Left colon (tissue), 2 donors: ENCODE results near the gene RIMS1. TPM values are rescaled to one million over a fixed set of nuclear protein-coding genes. Genes with fewer than 3 reads are reported as not detected.

Source experiments
- ATAC-seq: fragments of 200-7000 bp; cut with Tn5 transposase; one replicate; pipeline ENCODE4 v1.9.1; 2020; ENCODE audit warnings: mild to moderate bottlenecking, moderate library complexity
- DNase-seq, 2 donors: peaks; one replicate each; pipeline ENCODE4 v3.0.0-alpha.2; 2020
- intact Hi-C, 2 donors: fragments of 100-400 bp; cut with DNase I in 1 of 2; cut with micrococcal nuclease in 1 of 2; formaldehyde crosslinking; loops; one replicate each; pipeline versions ENCODE4 v1.11.2 to v1.14.0; 2022; cut with DNase I, micrococcal nuclease
- total RNA-seq, 2 donors: library from RNA; stranded (reverse); fragmentation: NEBNext Ultra II Directional; extraction: Animal tissue kit (Norgen Biotek cat#: 25700); gene quantifications; one replicate each; pipeline ENCODE4 v1.2.1, GENCODE V29; 2021
- donor health status: DM: no; HTN: no; CAD: no.
- donor health status: DM: yes; HTN: yes; CAD: no.

Gene RIMS1
- total RNA-seq, 2 donors from 2014 or later = 0.28 to 0.43 TPM

- intact Hi-C loops = no loop called here
- no peak for DNase-seq
- ATAC-seq = no peak
Observed at GRCh38 chr6:72422171-72422570, 535.8 kb downstream of the RIMS1 start.

- ATAC-seq (no peak), DNase-seq (no peak)
- intact Hi-C loops = no loop called here
Observed at GRCh38 chr6:72424476-72424875, 538.1 kb downstream of the RIMS1 start.

GRCh38 chr6:72425003-72425681 is 538.8 kb downstream of the RIMS1 start:
- no peak for ATAC-seq
- intact Hi-C loops = no loop called here
- DNase-seq = no peak

GRCh38 chr6:72440611-72441010 is 554.3 kb downstream of the RIMS1 start:
- intact Hi-C loops = no loop called here
- no peak for DNase-seq
- no peak for ATAC-seq

GRCh38 chr6:72446430-72446829 is 560.1 kb downstream of the RIMS1 start:
- ATAC-seq (no peak), DNase-seq (no peak)
- intact Hi-C loops = no loop called here
